K562 (cell line): ENCODE data around the gene CMIP. TPM values are rescaled to one million over a fixed set of nuclear protein-coding genes. Genes with fewer than 3 reads are reported as not detected.
A peak's percentile ranks its signal among the peaks of the same experiment; 100 is the strongest.

ENCODE experiments used
- ARNT ChIP-seq, 2 experiments: fragments of 450-650 bp; IDR thresholded peaks; 2 replicates each; pipeline ENCODE4 v1.6.1; 2016; ENCODE audit warnings: mild to moderate bottlenecking in 1 of 2
- BRF1 ChIP-seq: IDR thresholded peaks from 3 replicates; pipeline ENCODE4 v1.6.1; 2011; ENCODE audit warnings: borderline replicate concordance, mild to moderate bottlenecking; ENCODE audit not compliant: insufficient read length; ENCODE audit errors: extremely low read depth
- CBFA2T2 ChIP-seq: fragments of 450-650 bp; conservative IDR thresholded peaks from 2 replicates; pipeline ENCODE4 v1.6.1; 2017; ENCODE audit warnings: mild to moderate bottlenecking
- CBX5 ChIP-seq: IDR thresholded peaks from 2 replicates; pipeline ENCODE4 v1.6.1; 2014; ENCODE audit warnings: low read depth, borderline replicate concordance
- CHAMP1 ChIP-seq: fragments of 450-650 bp; IDR thresholded peaks from 2 replicates; pipeline ENCODE4 v1.6.1; 2016; ENCODE audit warnings: mild to moderate bottlenecking
- E2F3 ChIP-seq: fragments of 250-450 bp; sonication (Bioruptor Pico); IDR thresholded peaks from 2 replicates; pipeline ENCODE4 v1.4.0; 2020; ENCODE audit warnings: mild to moderate bottlenecking
- GATA2 ChIP-seq: sonication (generic); formaldehyde crosslinking; IDR thresholded peaks from 2 replicates; pipeline ENCODE4 v1.4.0; 2020; ENCODE audit warnings: mild to moderate bottlenecking, missing genetic modification reagents
- HDAC8 ChIP-seq: fragments of 450-650 bp; IDR thresholded peaks from 2 replicates; pipeline ENCODE4 v1.6.1; 2016; ENCODE audit warnings: mild to moderate bottlenecking, missing genetic modification characterization, moderate library complexity, missing compliant biosample characterization
- KAT7 ChIP-seq: sonication (generic); formaldehyde crosslinking; IDR thresholded peaks from 2 replicates; pipeline ENCODE4 v1.8.0; 2022; ENCODE audit warnings: missing genetic modification reagents, mild to moderate bottlenecking, borderline replicate concordance
- MITF ChIP-seq: IDR thresholded peaks from 2 replicates; pipeline ENCODE4 v1.6.1; 2014; ENCODE audit warnings: antibody characterized with exemption
- MNT ChIP-seq, 2 experiments: fragments of 450-650 bp; conservative IDR thresholded peaks; 2 replicates each; pipeline ENCODE4 v1.6.1; 2017; ENCODE audit warnings: mild to moderate bottlenecking in 2 of 2, moderate library complexity in 2 of 2
- MXD1 ChIP-seq: fragments of 250-450 bp; sonication (Bioruptor Pico); IDR thresholded peaks from 2 replicates; pipeline ENCODE4 v1.8.0; 2021; ENCODE audit warnings: borderline replicate concordance, mild to moderate bottlenecking, moderate library complexity; ENCODE audit not compliant: poor library complexity, severe bottlenecking
- NFIX ChIP-seq: fragments of 250-450 bp; sonication (Bioruptor Pico); IDR thresholded peaks from 2 replicates; pipeline ENCODE4 v1.4.0; 2020; ENCODE audit warnings: low read depth, mild to moderate bottlenecking, moderate library complexity
- NFYB ChIP-seq: IDR thresholded peaks from 2 replicates; pipeline ENCODE4 v1.6.1; 2011; ENCODE audit warnings: mild to moderate bottlenecking, moderate library complexity; ENCODE audit not compliant: insufficient read length; ENCODE audit errors: extremely low read depth
- RB1 ChIP-seq: fragments of 450-650 bp; IDR thresholded peaks from 2 replicates; pipeline ENCODE4 v1.6.1; 2017; ENCODE audit warnings: low read depth, mild to moderate bottlenecking
- RUNX1 ChIP-seq: sonication (generic); IDR thresholded peaks from 2 replicates; pipeline ENCODE4 v1.6.1; 2016; ENCODE audit warnings: antibody characterized with exemption, low read depth
- TCF7L2 ChIP-seq: fragments of 150-350 bp; IDR thresholded peaks from 2 replicates; pipeline ENCODE4 v1.6.1; 2016; ENCODE audit warnings: low read depth, mild to moderate bottlenecking, low read length, moderate library complexity
- ZNF197 ChIP-seq: fragments of 200-800 bp; sonication (Bioruptor generic); IDR thresholded peaks from 2 replicates; pipeline ENCODE4 v1.6.1; 2016; ENCODE audit warnings: low read depth, missing genetic modification characterization, missing compliant biosample characterization
- ZNF354B ChIP-seq: fragments of 250-450 bp; sonication (Bioruptor Pico); IDR thresholded peaks from 2 replicates; pipeline ENCODE4 v1.4.0; 2020
- ZNF431 ChIP-seq: sonication (generic); formaldehyde crosslinking; IDR thresholded peaks from 2 replicates; pipeline ENCODE4 v1.8.0; 2022; ENCODE audit warnings: mild to moderate bottlenecking, missing genetic modification reagents
- ZNF707 ChIP-seq: fragments of 250-450 bp; sonication (Bioruptor Pico); conservative IDR thresholded peaks from 2 replicates; pipeline ENCODE4 v1.8.0; 2022; ENCODE audit warnings: inconsistent platforms, mild to moderate bottlenecking, moderate library complexity
- polyA plus RNA-seq, 8 experiments: library from polyadenylated mRNA; depleted of rRNA in 4 of 8; stranded (reverse) in 5 of 8; unstranded in 3 of 8; fragments of >200 nt; fragmentation: Nextera tagmentation in 2 of 8; fragmentation: Illumina TruSeq in 1 of 8; extraction: Ambion mirVana in 2 of 8; extraction: Trizol in 1 of 8; gene quantifications; 2 replicates each; pipeline versions ENCODE4 v1.2.1 to v1.2.3, GENCODE V29; 2011 to 2014; ENCODE audit warnings: inconsistent platforms in 1 of 8, missing spikeins in 1 of 8
- total RNA-seq, 7 experiments: library from RNA; depleted of rRNA in 6 of 7; stranded (reverse); fragments of >200 nt in 6 of 7; fragmentation: Illumina TruSeq in 2 of 7; extraction: Trizol in 2 of 7; gene quantifications; 2 replicates each; pipeline versions ENCODE4 v1.2.1 to v1.2.3, GENCODE V29; 2011 to 2021; ENCODE audit warnings: low replicate concordance in 1 of 7

Gene CMIP
- total and polyA plus RNA-seq, 9 of the 15 experiments (the other 6 are each of a cell fraction or from before 2014, with no cell fraction given), result 0.94 to 82.5 (median 10.3) TPM

GRCh38 chr16:81482329-81483063 is 37.9 kb downstream of the CMIP start (continued):
- TF ChIP-seq MNT (conservative IDR thresholded peaks at IDR 0.05) (peak in 1 of 2 experiments; percentile 43; a peak in 1 of 4 replicates), ZNF354B (no peak), ARNT (IDR thresholded peaks at IDR 0.05) (peak in 1 of 2 experiments; percentile 35; a peak in 1 of 4 replicates), CBFA2T2 (no peak; the same call in 1 of the 2 replicates), GATA2 (0 out of 2 replicates have a peak, but pooled peaks have one; percentile 18), KAT7 (no peak), TCF7L2 (no peak), E2F3 (no peak), NFYB (no peak), NFIX (CRISPR knock-in tag) (no peak), ZNF197 (CRISPR knock-in tag) (no peak), MITF (peak; percentile 88; the same call in 1 of the 2 replicates), HDAC8 (no peak), ZNF431 (CRISPR knock-in tag) (no peak), RB1 (no peak), RUNX1 (0 out of 2 replicates have a peak, but pooled peaks have one; percentile 33), CHAMP1 (no peak), MXD1 (no peak), CBX5 (no peak), ZNF707 (CRISPR knock-in tag) (no peak), BRF1 (no peak)
